HG03432 (cell line): ENCODE data around the gene VPS13A.
"Not testable (repeated sequence)": the region's sequence is repeated elsewhere in the genome, so short reads cannot be mapped to it uniquely, and the experiment has no call there.

Experiments used
- ATAC-seq: cut with Tn5 transposase; IDR thresholded peaks from one replicate; pipeline ENCODE4 v1.9.1; 2021; ENCODE audit warnings: mild to moderate bottlenecking, moderate library complexity; ENCODE audit not compliant: unreplicated experiment

VPS13A gene

DNA sequence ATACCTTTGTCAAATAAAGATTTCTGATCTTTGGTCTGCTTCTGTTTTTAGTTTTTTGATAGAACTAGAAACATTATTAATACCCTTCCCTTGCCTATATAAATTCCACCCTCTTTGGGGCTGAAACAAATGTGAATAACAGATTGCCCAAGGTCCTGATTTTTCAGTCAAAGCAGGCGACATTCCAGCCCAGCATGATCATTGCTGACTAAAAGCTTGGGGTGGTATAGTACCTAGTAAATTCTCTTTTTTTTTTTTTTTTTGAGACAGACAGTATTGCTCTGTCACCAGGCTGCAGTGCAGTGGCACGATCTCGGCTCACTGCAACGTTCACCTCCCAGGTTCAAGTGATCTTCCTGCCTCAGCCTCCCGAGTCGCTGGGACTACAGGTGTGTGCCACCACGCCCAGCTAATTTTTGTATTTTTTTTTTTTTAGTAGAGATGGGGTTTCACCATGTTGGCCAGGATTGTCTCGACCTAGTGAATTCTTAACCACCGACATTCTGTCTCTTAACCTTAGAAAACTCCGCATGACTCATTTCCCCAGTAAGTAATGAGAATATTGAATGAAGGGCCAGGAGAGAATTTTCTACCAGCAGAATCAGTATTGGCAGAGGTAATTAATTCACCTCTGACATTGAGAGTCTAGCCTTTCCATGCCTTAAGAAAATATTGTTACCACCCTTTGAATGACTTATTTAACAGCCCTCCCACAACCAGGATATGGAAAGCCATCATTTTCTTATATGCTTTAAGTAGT is 244.4 kb downstream of the VPS13A start:
- no peak for ATAC-seq

DNA sequence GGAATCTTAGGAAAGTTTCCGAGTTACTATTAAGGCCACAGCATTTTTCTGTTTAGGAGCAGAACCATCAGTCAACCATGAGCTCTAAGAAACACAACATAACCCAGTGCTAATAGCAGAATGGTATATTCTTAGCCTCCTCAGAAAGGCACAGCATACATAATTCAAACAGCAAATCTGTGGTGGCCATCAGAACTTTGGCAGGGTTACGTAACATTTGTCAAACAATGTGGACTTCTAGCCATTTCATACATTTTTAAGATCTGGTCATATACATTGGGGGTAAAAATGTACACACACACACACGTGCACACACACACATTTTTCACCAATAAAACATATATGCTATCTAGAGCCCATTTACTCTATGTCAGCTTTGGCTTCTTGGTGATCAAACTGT is 245.6 kb downstream of the VPS13A start:
- no peak for ATAC-seq

DNA sequence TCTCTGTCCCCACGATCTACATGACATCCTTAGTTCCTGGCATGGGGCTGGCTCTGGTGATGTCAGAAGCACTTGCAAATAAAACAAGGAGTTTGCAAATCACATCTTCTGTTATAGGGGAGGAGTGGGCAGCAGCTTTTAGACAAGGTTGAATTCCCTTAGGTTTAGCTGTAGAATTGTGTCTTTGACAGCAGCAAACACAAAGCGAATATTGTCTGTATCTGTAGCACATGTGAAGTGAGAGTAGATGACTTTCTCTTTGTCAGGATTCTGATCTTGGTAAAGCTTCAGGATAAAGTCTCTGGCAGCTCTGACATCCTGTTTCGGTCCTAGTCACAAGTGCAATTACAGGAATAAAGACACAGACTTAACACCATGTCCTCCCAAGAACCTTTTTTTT is 246.5 kb downstream of the VPS13A start:
- no peak for ATAC-seq

DNA sequence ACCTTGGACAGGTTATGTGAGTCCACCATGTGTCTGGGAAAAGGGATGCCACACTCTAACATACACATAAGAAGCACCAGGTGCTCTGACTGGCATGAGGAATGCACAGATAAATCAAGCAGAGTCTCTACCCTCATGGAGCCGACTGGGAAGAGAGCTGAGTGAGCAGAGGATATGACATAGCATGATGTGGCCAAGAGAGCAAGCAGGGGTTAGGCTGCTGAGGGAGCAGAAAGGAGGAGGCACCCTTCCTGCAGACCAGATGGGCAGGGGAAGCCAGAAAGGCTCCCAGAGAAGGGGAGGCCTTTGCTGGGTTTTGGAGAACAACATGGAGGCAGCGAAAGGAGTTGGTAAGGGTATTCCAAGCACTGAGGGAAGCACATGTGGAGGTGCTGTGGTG is 247.7 kb downstream of the VPS13A start:
- no peak for ATAC-seq

DNA sequence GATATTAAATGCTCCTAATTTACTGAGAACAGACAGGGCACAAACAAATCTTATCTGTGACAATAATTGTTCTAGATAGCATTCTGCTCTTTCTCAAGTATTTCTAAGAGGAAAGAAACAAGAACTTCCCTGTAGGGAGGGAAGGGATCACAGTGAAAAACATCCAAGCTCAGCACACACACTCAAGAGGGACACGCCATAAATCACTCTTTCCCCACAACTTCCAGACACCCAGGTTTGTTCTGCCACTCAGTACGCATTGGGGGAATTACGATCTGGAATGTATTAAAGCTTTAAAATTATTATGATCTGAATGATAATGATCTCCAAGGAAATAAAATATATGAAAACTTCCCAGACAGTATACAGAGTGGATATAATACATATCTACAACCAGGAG is 249.4 kb downstream of the VPS13A start:
- no peak for ATAC-seq

DNA sequence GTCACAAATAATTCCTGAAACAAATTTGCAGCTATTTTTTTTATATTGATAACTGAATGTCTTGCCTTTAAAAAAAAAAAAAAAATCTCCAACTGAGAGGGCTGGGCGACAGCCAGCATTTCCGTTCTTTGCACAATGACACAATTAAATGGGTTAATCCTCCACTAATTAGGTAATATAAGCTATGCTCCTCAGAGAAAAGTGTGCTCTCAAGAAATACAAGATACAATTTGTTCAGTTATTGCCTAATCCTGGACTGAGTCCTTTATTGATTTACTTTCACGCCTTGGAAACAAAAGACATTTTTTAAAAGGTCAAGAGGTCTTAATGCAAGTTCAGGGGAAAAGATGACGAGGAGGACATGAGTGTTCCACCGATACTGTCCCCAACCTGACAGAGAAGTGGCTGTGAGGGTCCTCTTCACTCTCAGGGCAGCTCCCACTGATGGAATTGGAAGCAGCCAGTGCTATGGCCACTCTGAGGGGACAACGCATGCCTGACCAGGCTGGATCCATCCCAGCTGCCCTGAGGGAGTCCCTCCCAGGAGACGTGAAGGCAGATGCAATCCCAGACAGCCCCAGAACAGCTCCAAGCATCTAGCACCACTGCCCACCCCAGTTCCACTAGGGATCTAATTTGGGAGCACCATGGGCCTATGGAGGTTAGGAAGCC is 250.1 kb downstream of the VPS13A start:
- ATAC-seq: no peak

DNA sequence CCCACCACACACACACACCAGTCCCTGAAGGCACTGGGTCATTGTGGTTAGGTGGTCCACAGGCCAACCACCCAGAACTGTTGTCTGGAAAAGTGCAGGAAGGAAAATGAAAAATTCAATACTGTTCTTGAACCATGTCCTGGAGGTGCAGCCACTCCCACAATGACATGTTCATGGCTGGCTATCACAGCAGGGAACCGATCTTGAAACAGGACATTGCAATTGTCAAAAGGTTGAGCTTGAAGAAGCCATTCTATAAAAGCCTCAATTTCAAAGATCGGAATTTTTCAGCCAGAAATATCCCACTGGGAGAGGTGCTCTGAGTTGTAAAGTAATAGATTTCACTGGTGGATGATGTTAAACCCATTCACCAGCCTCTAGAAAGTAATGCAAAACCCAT is 252.6 kb downstream of the VPS13A start:
- ATAC-seq: no peak

DNA sequence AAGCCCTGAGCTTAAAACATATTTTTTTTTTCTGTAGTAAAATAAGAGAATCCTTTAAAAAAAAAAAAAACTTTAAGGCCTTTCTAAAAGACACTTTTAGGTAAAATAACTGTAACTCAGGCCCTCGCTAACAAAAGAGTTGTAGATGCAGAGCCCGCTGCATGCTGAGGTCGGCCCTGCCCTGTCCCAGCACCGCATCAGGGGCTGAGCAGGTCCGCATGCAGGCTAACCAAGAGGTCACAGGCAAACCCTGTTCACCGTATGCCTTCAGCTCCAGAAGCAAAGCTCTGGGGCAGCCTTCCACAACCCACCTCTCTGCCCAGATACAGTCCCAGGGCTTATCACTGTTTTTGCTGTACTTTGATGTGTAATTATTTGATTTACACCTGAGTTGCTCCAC is 254.7 kb downstream of the VPS13A start:
- ATAC-seq: no peak

DNA sequence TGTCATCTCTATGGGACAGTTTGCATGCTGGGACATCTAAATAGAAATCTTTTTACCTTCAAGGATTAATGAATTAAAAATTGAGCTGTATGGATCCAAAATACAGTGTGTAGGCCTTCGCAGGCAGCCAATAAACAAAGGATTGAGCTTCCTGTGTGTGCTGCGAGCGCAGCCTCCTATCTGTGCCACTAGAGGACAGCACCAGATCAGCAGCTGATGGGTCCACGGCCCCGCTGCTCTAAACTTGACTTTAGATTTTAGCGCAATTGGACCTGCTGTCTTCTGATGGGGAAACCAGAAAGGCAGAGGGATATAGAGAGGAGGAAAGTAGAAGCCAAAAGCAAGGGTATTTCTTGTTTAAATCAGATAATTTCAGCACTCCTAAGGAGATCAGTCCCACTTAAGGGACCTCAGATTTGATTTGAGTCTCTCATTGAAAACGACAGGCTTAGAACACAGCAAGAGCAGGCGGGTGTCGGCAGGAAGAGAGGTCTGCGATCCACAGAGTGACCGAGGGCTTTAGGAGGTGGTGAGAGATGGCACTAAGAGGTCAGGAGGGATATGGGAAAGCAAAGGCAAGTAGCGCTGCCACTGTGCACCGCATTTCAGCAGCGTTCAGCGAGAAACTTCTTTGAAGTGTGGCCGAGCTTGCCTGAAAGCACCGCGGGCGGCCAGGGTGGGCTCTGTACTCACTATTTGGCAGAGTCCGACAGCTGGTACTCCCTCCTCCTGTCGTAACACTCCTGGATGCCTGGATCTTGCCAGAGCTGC is 256.5 kb downstream of the VPS13A start:
- ATAC-seq: peak; percentile 90

DNA sequence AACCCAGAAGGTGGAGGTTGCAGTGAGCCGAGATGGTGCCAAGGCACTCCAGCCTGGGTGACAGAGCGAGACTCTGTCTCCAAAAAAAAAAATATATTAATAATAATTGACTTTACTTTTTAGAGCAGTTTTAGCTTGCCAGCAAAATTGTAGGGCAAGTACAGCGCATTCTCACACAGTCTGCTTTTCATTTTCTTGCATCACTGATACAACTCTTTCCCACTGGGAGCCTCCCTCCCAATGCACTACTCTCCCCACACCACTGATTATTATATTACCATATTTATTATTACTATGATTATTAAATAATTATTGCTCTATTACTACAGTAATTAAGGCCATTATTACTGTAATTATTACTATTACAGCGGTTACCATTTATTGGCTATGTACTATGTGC is 257.9 kb downstream of the VPS13A start:
- ATAC-seq: no peak

DNA sequence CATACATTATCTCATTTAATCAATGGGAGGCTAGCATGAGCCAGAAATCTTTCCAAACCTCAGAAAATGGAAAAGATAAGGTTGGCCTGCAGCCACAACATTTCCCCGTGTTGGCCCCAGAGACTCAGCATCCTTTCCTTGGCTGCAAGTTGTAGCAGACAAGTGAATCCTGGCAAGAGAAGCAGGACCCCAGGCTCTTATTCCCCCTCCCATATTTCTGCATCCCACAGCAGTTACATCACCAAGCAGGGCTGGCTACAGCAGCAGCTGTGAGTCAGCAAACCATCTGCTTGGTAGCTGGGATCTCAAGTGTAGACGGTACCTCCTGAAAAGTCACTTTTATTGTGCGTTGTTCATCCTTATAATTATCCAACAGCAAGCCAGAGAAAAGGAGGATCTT is 258.4 kb downstream of the VPS13A start:
- ATAC-seq: no peak

DNA sequence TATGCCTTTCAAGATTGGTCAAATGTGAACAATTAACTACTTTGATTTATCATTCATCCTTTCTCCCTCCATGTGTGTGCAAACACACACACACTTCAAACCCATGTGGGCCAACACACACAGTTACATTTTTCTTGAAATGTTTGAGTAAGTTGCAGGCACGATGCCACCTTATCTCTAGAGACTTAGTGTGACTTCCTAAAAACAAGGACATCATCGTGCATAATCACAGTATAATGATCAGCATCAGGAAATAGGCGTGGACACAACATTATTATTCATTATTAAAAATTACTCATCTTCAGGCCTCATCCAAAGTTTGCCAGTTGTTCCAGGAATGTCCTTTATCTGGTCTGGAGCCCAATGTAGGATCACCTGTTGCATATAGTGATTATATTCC is 261.3 kb downstream of the VPS13A start:
- no peak for ATAC-seq

DNA sequence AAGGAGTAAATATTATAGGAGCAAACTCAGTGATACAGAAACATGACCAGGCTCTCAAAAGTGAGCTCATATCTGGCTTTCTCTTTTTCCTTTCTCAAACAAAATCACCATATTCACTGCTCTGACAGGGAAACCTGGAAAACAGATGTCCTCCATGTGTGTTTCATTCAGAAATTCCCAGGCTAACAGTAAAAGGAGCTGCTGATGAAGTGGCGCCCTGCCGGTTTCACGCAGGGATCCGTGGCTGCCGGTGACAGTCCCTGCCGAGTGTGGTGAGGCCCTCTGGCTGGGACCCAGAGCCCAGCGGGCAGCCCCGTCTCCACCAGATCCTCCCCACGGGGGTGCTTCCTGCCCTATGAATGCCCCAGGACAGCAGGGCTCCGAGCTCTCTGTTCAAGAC is 262.7 kb downstream of the VPS13A start:
- no peak for ATAC-seq

DNA sequence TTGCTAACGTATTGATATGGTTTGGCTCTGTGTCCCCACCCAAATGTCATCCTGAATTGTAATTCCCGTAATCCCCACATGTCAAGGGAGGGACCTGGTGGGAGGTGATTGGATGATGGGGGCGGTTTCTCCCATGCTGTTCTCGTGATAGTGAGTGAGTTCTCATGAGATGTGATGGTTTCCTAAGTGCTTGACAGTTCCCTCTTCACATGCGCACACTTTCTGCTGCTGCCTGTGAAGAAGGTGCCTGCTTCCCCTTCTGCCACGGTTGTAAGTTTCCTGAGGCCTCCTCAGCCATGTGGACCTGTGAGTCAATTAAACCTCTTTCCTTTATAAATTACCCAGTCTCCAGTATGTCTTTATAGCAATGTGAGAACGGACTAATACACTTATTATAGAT is 263.8 kb downstream of the VPS13A start:
- not testable (repeated sequence) for ATAC-seq

DNA sequence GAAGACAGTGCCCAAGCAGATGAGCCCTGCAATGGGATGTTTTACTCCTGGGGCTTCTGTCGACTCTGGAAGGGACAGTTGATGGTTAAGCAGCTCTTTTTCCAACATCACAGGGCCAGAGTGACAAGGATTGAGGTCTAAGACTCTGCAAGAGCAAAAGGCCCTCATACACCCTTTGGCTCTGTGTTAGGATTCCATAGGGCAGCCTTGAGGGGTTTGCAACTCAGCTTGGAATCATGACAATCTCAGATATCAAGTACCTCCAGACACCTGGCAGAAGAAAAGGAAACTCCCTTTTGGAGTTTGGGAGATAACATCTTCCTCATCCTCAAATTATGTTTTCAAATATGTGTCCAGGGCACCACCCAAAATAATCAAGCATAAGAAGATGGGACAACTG is 265.1 kb downstream of the VPS13A start:
- no peak for ATAC-seq

DNA sequence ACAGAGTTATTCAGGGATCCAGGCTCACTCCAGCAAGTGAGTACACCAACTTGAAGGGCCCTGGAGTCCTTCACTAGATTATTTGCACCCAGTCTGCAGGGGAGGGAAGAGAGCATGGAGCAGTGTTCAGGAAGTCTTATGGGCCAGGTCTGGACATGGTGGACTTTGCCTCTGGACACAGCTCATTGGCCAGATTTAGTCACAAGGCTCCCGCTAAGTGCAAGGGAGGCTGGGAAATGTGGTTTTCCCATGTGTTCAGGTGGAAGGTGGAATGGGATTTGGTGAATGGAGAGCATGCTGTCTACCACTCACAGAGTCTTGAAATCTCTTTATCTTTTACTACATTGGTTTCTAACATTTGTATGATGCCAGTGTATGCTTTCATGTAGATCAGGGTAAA is 270.3 kb downstream of the VPS13A start:
- no peak for ATAC-seq

DNA sequence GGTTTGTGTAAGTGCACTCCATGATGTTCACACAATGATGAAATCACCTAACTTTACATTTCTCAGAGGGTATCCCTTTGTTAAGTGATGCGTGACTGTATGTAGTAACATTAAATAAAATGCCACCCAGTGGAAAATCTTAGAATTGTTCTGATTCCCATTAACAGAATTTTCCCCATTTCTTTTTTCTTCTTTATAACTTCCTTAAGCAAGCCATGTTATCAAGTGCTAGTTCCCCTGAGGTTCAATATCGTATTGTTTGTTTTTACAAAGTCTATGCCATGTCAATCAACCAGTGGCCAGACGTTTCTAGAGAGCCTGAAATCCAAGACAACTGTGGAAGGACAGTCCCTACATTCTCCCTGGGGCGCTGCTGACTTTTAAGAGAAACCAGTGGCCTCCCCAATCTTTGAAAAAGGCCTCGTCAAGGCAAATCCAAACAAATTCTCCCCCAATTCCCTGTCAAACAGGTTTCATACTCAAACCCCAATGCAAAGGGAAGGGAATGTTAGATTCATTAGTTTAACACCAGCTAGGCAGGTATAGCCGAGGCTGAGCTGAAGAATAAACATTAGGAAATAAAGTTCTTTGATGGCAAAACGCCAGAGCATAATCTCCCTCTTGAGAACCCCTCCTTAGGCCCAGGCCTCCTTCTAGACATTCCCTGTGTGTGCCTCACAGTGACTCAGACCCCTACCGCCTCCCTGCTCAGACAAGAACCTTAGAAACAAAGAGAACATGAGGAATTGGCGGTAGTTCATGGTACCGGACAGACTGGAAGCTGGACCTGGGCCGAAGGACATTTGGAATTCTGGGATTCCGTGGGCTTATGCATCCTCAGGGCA is 272.1 kb downstream of the VPS13A start:
- no peak for ATAC-seq

DNA sequence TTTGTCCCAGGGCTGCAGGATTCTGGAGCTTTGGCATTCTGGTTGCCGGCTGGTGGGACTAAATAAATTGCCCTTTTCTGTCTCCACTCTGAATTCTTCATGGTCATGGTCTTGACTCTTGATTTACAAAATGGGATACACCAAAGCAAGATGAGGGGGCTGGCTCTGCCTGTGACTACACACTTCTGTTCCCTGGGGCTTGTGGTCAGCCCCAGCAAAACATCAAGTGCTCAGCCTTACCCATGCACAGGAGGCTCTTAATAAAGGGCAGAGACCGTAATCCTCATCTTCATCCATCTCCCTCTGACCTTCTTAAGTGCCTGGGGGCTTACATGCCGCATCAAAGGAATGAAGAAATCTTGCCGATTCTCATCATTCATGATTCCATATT is 272.7 kb downstream of the VPS13A start:
- no peak for ATAC-seq

DNA sequence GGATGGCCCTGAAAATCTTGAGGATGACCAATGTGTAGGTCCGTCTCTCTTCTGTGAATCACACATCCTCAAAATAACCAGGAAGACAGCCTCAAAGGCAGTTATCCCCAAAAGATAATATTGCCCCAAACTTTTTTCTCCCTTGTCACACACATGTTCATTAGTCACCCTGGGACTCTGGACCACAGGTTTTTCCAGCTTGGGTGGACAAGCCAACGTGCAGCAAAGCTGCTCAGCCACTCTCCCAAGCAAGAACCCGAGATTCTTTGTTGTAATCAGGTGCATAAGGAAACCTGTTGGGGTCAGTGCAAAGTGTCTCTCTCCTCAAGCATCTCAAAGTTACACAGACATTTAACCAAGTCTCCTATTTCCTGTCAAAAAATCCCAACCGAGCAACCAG is 274.2 kb downstream of the VPS13A start:
- no peak for ATAC-seq

DNA sequence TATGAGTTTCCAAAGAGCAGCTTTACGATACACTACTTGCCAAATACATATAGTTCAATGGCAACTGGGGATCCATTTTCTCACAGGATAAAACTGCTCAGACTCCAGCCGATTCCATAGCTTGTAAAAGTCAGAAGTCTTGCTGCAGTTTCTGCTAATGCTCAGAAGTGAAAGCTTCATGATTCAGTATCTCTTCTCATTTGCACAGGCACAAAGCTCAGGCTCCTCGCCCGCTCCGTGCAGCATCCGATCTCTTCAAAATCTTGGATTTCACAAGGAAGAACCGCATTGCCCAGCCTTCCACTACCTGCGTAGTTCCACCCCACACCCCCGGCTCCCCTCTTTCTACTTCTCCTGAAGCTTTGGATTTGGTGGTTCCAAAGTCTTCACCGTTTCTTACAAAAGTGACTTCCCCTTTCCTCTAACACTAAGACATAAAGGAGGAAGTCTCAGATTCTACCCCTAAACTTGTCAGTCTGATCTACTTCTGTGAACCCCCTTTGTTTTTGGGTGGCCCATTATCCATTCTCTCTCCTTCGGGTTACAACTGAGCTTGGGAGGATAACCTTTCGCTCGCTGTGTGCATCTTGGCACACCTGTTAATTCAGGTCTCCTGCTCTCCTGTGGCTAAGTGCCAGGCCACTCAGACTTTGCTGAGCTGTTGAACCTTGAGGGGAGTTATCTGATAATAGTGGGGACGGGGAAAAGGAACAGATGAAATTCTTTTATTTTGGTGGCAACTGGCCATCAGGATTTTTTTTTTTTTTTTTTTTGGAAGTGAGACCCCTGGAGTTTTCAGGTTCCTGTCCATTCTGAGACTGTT is 276.7 kb downstream of the VPS13A start:
- ATAC-seq: no peak
